Putamen (tissue), 1 donor: Measurements from ENCODE around the gene PPT2.

Experiments
- DNase-seq: peaks from one replicate; pipeline ENCODE4 v3.0.0-alpha.2; 2016; ENCODE audit warnings: low spot score

Gene PPT2

DNA sequence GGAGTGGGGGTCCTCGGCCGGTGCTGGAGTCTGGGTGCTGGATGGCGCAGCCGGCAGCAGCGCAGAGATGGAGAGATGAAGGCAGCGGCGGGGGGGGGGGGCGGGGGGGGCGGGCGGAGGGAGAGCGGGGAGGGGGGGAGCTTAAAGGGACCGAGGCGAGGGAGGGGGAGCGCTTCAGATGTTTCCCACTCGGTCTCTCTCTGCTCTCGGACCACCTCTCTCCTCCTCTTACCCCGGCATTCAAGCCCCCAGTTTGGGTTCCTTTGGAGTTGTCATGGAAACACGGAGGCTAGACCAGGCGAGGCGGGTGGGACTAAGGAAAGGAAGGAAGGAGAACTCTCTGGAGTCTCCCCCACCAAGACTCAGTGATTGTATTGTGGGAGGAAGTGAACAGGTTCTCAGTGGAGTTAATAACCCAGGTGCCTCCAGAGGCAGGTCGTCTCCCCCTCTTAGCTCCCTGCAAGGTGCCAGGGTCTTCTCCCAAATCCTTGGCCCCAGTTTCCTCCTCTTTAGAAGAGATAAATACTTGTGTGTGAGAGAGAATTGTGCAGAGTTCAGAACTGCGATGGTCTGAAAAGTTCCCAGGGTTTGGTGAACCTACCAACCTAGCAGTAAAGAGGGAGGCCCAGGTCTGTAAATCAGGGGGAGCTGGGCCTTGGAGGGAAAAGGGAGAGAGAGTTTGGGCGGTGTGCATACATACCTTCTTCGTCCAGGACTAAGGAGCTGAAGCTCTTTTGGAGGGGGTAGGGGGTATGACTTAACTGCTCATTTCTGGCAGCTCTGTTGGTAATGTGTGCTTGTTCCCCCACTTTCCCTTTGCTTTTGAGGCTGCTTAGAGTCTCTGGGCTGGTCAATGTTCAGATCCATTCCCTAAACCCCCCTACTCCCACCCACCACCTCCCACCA, 1.8 kb upstream of the PPT2 start, which contains the start of gene PRRT1:
PRRT1 (minus strand) TSS at position 77 of the 906 bp plus-strand sequence. CDS start 112 bp downstream, outside the sequence.
- DNase-seq, result peak; percentile 52

GRCh38 chr6:32152769-32153563, 975 bp upstream of the PPT2 start:
- DNase-seq, result no peak

DNA sequence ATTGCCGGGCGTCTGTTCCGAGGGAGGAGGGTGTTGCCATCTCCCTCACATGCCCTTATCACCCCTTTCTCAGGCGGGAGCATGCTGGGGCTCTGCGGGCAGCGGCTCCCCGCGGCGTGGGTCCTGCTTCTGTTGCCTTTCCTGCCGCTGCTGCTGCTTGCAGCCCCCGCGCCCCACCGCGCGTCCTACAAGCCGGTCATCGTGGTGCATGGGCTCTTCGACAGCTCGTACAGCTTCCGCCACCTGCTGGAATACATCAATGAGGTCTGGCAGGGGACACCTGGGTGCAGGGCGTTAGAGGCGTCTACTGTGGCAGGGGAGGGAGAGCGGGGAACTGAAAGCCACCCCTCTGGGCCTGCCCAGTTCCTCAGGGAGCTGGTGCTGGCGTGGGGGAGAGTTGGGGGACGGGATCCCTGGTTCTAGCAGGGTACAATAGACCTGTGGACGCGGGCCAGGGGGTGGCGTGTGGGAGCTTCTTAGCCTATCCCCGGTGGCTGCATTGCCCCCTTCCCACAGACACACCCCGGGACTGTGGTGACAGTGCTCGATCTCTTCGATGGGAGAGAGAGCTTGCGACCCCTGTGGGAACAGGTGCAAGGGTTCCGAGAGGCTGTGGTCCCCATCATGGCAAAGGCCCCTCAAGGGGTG, 697 bp downstream of the PPT2 start:
- peak; percentile 53 for DNase-seq

DNA sequence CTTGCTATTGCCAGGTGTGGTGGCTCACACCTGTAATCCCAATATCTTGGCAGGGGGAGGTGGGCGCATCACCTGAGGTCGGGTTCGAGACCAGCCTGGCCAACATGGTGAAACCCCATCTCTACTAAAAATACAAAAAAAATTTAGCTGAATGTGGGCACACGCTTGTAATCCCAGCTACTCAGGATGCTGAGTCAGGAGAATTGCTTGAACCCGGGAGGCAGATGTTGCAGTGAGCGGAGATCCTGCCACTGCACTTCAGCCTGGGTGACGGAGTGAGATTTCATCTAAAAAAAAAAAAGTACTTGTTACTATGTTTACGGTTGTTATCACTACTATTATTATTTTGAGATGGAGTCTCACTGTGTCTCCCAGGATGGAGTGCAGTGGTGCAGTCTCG, 3.0 kb downstream of the PPT2 start:
- DNase-seq, result no peak

GRCh38 chr6:32158052-32158451, 4.1 kb downstream of the PPT2 start:
- no peak for DNase-seq

- peak; percentile 70 for DNase-seq
Measured at GRCh38 chr6:32163559-32164258, 9.8 kb downstream of the PPT2 start.

DNA sequence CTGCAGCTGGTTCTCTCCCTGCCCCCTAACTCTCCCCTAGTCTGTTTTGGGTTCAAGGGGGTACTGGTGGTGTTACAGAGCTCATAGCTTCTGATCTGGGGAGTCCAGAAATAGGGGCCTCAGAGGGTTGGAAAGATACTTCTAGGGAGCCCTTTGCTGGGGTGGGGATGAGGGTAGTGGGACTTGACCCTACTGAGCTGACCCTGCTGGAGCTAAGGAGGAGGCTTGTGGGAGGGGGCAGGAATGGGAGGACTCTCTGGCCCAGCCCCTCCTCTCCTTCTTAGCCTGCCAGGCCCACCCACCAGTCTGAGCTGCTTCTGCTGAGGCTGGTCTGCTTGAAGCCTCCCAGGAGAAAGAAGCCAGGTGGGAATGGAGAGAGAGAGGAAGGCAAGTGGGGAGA, 10.4 kb downstream of the PPT2 start, which contains the start of gene EGFL8:
EGFL8 (plus strand) TSS at position 301 of the 400 bp plus-strand sequence. CDS start 1,571 bp downstream, outside the sequence.
- no peak for DNase-seq

DNA sequence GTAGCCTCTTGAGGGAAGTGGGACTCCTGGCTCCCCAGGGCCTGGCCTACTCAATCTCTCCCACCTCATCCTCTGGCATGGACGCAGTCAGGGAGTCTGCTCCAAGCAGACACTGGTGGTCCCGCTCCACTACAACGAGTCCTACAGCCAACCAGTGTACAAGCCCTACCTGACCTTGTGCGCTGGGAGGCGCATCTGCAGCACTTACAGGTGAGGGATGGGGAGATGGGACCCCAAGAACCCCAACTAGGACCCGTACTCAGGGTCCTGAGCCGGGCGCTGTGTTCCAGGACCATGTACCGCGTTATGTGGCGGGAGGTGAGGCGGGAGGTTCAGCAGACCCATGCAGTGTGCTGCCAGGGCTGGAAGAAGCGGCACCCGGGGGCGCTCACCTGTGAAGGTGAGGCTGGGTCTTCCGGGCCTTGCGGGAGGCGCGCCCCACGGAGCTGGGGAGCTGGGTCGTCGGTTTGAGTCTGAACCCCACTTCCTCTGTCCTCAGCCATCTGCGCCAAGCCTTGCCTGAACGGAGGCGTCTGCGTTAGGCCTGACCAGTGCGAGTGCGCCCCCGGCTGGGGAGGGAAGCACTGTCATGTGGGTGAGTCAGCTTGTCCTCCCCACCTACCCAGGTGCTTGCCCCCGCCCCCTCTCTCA, 12.6 kb downstream of the PPT2 start:
- DNase-seq, result no peak

- no peak for DNase-seq
Measured at GRCh38 chr6:32167154-32167760, 13.3 kb downstream of the PPT2 start.

GRCh38 chr6:32167761-32168262, 13.9 kb downstream of the PPT2 start:
- no peak for DNase-seq

- DNase-seq, result no peak
Measured at GRCh38 chr6:32168350-32168749, 14.4 kb downstream of the PPT2 start.

DNA sequence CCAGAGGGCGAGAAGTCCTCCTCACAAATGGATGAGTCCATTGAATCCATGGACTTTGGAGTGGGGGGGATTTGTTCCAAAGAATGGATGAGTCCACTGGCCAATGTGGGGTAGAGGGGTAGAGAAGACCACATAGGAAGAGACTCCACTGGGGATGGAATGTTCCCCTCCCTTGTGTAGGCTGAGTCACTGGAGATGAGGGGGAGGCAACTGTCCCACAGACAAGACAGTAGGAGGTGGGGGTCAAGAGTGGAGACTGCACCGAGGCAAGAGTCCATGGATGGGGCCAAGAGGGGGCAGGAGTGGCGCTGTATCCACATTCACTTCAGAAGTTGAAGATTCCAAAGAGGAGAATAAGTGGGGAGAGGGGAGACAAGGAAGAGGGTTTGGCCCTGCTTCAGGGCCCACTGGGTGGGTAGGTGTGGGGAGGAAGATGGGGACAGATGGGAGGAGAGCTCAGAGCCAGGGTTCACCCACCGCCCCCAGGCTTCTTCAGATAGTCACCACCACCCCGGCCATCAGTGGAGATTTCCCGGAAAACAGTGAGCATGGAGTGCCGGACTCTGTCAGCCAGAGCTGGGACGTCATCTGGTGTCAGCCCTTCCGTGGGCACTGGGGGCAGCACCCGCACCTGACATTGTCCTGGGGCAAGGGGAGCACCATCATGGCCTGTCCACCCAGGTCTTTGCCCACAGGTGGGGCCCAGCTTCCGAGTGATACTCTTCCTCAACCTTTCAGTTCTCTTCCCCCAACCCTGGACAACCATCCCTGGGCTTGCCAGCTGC, 15.1 kb downstream of the PPT2 start:
- DNase-seq, result no peak

- no peak for DNase-seq
Measured at GRCh38 chr6:32170294-32170693, 16.4 kb downstream of the PPT2 start.

DNA sequence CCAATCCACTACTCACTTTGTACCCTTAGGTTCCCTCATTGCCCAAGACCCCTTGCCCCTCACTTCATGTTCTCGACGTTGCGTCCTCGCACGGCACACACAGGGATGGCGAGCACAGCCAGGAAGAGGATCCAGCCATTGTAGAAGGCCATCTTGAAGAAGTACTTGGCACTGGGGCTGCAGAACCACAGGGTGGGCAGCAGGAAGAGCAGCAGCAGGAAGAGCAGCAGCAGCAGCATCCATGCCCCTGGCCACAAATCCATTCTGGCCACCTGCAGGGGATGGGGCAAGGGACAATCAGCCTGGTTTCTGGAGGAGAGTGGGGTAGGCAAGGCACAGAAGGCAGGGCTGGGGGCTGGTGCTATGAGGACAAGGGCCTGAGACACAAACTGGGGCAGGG, 17.3 kb downstream of the PPT2 start:
- DNase-seq, result no peak

- DNase-seq, result no peak
Measured at GRCh38 chr6:32173051-32173727, 19.2 kb downstream of the PPT2 start.

GRCh38 chr6:32174416-32174815, 20.5 kb downstream of the PPT2 start:
- DNase-seq, result no peak

GRCh38 chr6:32175322-32175710, 21.4 kb downstream of the PPT2 start:
- no peak for DNase-seq

- DNase-seq, result peak; percentile 99
Measured at GRCh38 chr6:32175711-32176475, 22.0 kb downstream of the PPT2 start, which contains the start of gene AGPAT1. AGPAT1 (minus strand) TSS chr6:32176084; CDS start chr6:32171496, 4,588 bp downstream.
